SK-N-SH treated with all-trans-retinoic acid at 6 μM for 48 hours (cell line): Measurements from ENCODE around the gene PANK3.

Experiments used
- ARNTL ChIP-seq: fragments of 450-650 bp; formaldehyde crosslinking; IDR thresholded peaks from 2 replicates; pipeline ENCODE4 v1.5.0; 2020; ENCODE audit warnings: low read depth, mild to moderate bottlenecking, moderate library complexity, borderline replicate concordance
- ZC3H10 ChIP-seq: fragments of 250-450 bp; sonication (Bioruptor Pico); IDR thresholded peaks from 2 replicates; pipeline ENCODE4 v1.5.1; 2021; ENCODE audit warnings: mild to moderate bottlenecking, moderate library complexity
- ZFP3 ChIP-seq: fragments of 250-450 bp; sonication (Bioruptor Pico); IDR thresholded peaks from 2 replicates; pipeline ENCODE4 v1.5.0; 2020; ENCODE audit warnings: mild to moderate bottlenecking, moderate library complexity
- ZFP30 ChIP-seq: fragments of 450-650 bp; formaldehyde crosslinking; IDR thresholded peaks from 2 replicates; pipeline ENCODE4 v1.5.0; 2022; ENCODE audit warnings: mild to moderate bottlenecking, moderate library complexity
- TF ChIP-seq, protein P1 (sequence below): fragments of 250-450 bp; sonication (Bioruptor Pico); IDR thresholded peaks from 2 replicates; pipeline ENCODE4 v1.8.0; 2020; ENCODE audit warnings: mild to moderate bottlenecking, moderate library complexity, borderline replicate concordance

DNA sequence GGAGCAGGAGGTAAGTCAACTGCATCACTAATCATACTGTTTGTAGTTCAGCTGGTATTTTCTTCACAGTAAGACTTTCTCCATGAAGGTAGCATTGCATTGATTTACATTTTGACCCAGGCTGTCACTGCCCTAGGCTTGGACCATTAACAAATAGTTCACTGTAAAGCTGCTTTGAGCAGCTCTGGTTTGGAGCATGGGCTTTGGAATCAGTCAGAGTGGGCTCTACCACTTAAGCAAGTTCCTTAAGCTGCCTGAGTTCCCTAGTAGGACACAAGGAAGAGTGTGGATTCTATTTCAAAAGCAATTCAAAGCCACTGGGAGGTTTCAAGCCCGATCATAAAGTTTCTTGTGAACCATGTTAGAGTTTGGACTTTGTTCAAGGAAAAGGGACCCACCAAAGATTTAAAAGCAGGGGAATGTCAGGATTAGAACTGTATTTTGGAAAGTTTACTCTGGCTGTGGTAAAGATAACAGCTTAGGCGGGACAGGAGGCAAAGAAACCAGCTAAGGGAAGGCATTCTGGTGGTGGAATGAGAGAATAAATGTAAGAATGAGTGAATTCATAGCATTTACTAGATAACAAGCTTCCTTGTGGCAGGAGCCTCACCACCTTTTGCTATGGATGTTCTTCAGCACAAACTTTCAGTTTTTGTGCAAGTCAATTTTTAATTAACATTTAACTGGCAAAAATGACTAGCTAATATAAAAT is 12.3 kb upstream of the PANK3 start:
- TF ChIP-seq ZFP3 (CRISPR knock-in tag): no peak
- no peak for TF ChIP-seq ZFP30
- no peak for TF ChIP-seq ZC3H10 (CRISPR knock-in tag)
- TF ChIP-seq, protein P1, sequence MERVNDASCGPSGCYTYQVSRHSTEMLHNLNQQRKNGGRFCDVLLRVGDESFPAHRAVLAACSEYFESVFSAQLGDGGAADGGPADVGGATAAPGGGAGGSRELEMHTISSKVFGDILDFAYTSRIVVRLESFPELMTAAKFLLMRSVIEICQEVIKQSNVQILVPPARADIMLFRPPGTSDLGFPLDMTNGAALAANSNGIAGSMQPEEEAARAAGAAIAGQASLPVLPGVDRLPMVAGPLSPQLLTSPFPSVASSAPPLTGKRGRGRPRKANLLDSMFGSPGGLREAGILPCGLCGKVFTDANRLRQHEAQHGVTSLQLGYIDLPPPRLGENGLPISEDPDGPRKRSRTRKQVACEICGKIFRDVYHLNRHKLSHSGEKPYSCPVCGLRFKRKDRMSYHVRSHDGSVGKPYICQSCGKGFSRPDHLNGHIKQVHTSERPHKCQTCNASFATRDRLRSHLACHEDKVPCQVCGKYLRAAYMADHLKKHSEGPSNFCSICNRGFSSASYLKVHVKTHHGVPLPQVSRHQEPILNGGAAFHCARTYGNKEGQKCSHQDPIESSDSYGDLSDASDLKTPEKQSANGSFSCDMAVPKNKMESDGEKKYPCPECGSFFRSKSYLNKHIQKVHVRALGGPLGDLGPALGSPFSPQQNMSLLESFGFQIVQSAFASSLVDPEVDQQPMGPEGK (CRISPR knock-in tag): no peak
- TF ChIP-seq ARNTL (CRISPR knock-in tag): no peak
